Measurements from ENCODE around the gene CACNG5. TPM values are rescaled to one million over a fixed set of nuclear protein-coding genes. Genes with fewer than 3 reads are reported as not detected.

CACNG5 gene
- total RNA-seq, 2 experiments from 2014 or later = not detected

- H3K4me1 Mint-ChIP-seq = no peaks in the 10 kb centered on the region
- H3K27me3 Mint-ChIP-seq = peaks cover 10% of the 10 kb centered on the region
- H3K36me3 Mint-ChIP-seq = no peaks in the 10 kb centered on the region
- ATAC-seq (ENCODE audit: low read depth) (no peak), DNase-seq (no peak)
- H3K9me3 Mint-ChIP-seq = peaks cover 4% of the 10 kb centered on the region
- H3K4me3 Mint-ChIP-seq = no peak overlapping the region
- no peak overlapping the region for H3K27ac Mint-ChIP-seq
- POLR2A ChIA-PET = no interaction called here
Measured at GRCh38 chr17:66847704-66848103, 12.8 kb downstream of the CACNG5 start.

DNA sequence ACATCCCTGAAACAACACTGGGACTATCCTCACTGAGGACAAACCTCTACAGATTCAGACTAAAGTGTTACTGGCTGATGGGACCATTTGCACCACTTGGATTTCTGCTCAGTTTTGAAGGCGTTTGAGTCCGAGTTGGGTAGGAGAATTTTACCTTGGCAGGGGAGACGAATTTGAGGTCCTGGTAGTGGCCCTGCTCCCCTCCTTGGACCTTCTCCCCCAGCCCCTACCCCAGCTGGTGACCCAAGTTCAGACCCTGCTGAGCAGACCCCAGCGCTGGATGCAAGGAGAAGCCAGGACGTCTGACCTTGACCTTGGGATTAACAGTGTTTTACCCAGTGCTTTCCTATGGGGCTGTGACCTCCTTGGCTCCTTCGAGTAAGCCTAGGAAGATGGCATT is 13.6 kb downstream of the CACNG5 start:
- Mint-ChIP-seq H3K27ac (no peak overlapping the region), H3K36me3 (no peaks in the 10 kb centered on the region), H3K9me3 (peaks cover 4% of the 10 kb centered on the region), H3K4me1 (no peaks in the 10 kb centered on the region), H3K4me3 (no peak overlapping the region), H3K27me3 (peaks cover 7% of the 10 kb centered on the region)
- ATAC-seq (ENCODE audit: low read depth) (no peak), DNase-seq (no peak)
- POLR2A ChIA-PET = no interaction called here

DNA sequence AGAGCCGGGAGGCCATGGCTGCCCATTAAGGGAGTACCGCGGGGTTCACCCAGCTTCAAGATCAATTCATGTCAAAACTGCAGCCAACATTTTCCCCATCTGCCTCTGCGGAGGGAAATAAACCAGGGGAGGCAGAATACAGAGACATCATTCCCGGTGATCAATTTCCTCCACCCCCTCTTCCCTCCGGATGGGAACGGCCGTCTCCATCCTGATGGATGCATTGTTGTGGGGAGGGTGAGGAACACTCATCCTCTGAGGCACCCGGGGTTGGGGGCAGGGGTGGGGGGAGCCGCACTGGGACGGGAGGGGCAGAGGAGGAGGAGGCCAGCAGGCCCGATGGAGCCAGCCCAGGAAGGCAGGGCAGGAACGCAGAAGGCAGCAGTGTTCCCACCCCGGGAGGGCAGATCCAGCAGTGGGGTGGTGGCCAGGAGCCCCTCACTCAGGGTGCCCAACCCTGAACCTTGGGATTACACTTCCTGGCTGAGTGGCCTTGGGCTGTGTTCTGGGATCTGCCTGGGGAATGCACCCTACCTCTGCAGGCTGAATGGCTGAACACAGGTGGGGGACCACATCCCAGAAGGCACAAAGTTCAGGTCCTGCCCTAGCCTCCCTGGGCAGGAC is 14.2 kb downstream of the CACNG5 start:
- POLR2A ChIA-PET = no interaction called here
- DNase-seq = no peak
- H3K27me3 Mint-ChIP-seq = peaks cover 7% of the 10 kb centered on the region
- no peak overlapping the region for H3K4me3 Mint-ChIP-seq
- H3K27ac Mint-ChIP-seq = no peak overlapping the region
- ATAC-seq (ENCODE audit: low read depth) = no peak
- H3K9me3 Mint-ChIP-seq = peaks cover 4% of the 10 kb centered on the region
- no peaks in the 10 kb centered on the region for H3K36me3 Mint-ChIP-seq
- no peaks in the 10 kb centered on the region for H3K4me1 Mint-ChIP-seq

DNA sequence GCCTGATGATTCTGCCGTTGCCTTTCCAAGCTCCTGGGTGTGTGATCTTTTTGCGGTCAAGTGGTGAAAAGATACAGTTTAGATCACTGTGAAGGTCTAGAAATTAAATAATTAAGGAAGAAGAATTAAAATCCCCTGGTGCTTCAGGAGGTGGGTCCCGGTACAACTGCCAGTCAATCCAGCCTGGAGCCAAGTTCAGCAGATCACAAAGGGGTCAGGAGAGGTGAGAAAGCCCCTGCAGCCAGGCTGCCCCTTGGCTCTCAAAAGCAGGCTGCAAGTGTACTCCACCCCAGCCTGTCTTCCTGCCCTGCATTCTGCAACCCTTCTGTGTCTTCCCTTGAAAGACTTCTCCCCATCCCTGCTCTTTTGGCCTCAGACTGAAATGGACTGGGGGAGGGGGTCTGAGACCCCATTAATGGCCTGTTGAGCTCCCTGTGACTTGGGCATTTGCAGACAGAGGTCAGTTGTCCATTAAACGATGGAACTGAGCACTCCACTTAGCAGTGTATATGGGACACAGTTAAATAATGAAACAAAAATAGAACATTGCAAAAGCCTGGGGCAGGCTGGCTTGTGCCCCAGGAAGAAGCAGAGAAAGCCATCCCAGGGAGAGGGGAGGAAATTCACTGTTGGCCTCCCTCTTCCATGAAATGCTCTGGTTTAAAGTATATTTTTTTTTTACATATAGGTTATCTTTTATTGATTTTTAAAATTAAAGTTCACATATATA is 15.1 kb downstream of the CACNG5 start:
- POLR2A ChIA-PET = no interaction called here
- no peak overlapping the region for H3K27ac Mint-ChIP-seq
- peaks cover 7% of the 10 kb centered on the region for H3K27me3 Mint-ChIP-seq
- H3K4me1 Mint-ChIP-seq = no peaks in the 10 kb centered on the region
- DNase-seq (no peak), ATAC-seq (ENCODE audit: low read depth) (no peak)
- H3K4me3 Mint-ChIP-seq = no peak overlapping the region
- H3K36me3 Mint-ChIP-seq = no peaks in the 10 kb centered on the region
- H3K9me3 Mint-ChIP-seq = peaks cover 1% of the 10 kb centered on the region

- ATAC-seq (ENCODE audit: low read depth) = no peak
- POLR2A ChIA-PET = no interaction called here
- no peak for DNase-seq
- Mint-ChIP-seq H3K27me3 (peaks cover 7% of the 10 kb centered on the region), H3K4me3 (no peak overlapping the region), H3K9me3 (no peaks in the 10 kb centered on the region), H3K36me3 (no peaks in the 10 kb centered on the region), H3K4me1 (no peaks in the 10 kb centered on the region), H3K27ac (no peak overlapping the region)
Measured at GRCh38 chr17:66850692-66851091, 15.8 kb downstream of the CACNG5 start.

DNA sequence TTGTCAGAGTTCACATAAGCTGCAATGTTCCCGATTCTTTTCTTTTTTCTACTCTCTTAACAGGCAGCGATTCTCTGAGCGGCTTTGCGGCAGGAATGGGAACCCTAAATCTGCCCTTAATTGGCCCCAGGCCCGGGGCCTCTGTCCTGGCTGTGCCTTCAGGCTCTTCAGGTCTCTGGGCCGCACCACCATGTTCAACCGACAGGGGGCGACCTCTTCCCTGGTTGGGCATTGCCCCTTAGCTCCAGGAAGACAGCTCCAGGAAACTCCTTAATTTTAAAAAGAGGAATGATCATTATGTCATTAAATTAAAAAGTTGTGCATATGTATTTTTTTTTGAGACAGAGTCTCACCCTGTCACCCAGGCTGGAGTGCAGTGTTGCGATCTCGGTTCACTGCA is 20.3 kb downstream of the CACNG5 start:
- DNase-seq (no peak), ATAC-seq (ENCODE audit: low read depth) (no peak)
- Mint-ChIP-seq H3K27me3 (peaks cover 11% of the 10 kb centered on the region), H3K4me1 (no peaks in the 10 kb centered on the region), H3K4me3 (no peak overlapping the region), H3K27ac (no peak overlapping the region), H3K9me3 (no peaks in the 10 kb centered on the region), H3K36me3 (no peaks in the 10 kb centered on the region)
- POLR2A ChIA-PET = no interaction called here

DNA sequence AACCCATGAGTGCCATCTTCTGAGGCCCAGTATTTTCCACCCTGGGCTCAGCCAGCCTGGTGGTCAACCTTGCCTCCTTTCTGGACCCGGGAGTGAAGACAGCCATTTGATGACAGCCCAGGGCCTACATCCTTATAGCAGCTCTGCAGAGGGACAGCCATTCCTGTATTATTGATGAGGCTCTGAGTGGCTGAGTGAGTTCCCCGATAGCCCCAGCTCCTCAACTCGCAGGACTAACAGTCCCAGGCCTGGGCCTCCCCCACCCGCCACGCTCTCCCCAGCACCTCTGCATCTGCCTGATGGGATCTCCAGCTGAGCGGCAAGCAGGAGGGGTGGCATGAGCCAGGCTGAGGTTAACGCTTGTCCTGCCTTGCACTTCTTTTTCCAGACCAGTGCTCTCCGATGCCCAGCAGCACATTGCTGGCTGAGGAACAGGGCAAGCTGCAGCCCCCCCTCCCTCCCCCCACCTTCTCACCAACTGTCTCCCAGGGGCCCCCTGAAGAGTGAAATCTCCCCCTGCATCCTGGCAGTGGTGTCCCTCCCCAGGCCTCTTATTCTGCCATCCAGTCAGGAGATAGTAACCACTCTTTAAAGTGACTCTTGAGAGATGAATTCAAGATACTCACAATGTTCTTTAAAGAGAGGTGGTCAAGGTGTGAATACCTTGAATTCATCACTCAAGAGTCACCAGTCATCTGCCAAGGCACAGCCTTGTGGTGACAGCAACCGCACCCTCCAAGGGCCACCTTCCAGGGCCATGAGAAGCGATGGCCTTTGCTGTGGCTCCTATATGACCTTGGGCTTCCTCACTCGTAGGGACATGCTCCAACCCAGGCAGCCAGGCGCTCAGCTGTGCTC is 23.5 kb downstream of the CACNG5 start:
- no peak overlapping the region for H3K27ac Mint-ChIP-seq
- POLR2A ChIA-PET = no interaction called here
- no peaks in the 10 kb centered on the region for H3K9me3 Mint-ChIP-seq
- peaks cover 7% of the 10 kb centered on the region for H3K27me3 Mint-ChIP-seq
- H3K4me1 Mint-ChIP-seq = no peaks in the 10 kb centered on the region
- ATAC-seq (ENCODE audit: low read depth) (no peak), DNase-seq (no peak)
- no peaks in the 10 kb centered on the region for H3K36me3 Mint-ChIP-seq
- no peak overlapping the region for H3K4me3 Mint-ChIP-seq

DNA sequence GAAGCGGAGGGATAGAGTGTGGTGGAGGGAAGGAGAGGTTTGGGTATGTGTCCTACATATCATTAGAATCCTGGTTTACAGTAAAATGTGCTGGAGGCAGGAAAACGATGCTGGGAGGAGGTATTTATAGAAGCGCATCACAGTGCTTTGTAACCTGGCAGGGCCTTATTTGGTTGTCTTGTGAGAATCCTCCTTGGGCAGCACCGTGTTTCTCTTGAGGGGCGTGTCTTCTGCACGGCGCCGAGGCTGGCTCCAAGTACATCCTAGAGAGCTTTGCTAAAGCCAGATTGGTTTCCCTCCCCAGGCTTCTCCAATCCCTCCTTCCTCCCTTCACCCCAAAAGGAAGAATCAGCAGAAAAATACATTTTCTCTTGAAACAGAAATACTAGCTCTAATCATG is 24.4 kb downstream of the CACNG5 start:
- Mint-ChIP-seq H3K36me3 (no peaks in the 10 kb centered on the region), H3K9me3 (peaks cover 1% of the 10 kb centered on the region), H3K4me3 (no peak overlapping the region), H3K27me3 (peaks cover 11% of the 10 kb centered on the region), H3K27ac (no peak overlapping the region), H3K4me1 (no peaks in the 10 kb centered on the region)
- POLR2A ChIA-PET = no interaction called here
- no peak for DNase-seq
- ATAC-seq (ENCODE audit: low read depth) = no peak

DNA sequence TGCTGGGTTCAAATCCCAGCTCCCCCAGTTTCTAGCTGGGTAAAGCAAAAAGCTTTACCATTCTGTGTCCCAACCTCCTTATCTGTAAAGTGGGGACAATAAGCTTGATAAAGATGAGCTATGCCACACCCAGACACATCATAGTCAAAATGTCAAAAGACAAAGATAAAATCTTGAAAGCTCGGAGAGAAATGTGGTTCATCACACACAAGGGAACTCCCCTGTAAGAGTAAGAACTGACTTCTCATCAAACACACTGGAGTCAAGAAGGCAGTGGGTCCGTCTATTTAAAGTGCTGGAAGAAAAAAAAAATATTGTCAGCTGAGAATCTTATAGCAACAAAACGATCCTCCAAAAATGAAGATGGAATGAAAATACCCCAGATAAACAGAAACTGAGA is 25.3 kb downstream of the CACNG5 start:
- ATAC-seq (ENCODE audit: low read depth) = no peak
- Mint-ChIP-seq H3K27ac (no peak overlapping the region), H3K4me1 (no peaks in the 10 kb centered on the region), H3K9me3 (peaks cover 1% of the 10 kb centered on the region), H3K4me3 (no peak overlapping the region), H3K27me3 (peaks cover 11% of the 10 kb centered on the region), H3K36me3 (no peaks in the 10 kb centered on the region)
- POLR2A ChIA-PET = no interaction called here
- no peak for DNase-seq

GRCh38 chr17:66863820-66864219 is 28.9 kb downstream of the CACNG5 start:
- POLR2A ChIA-PET = no interaction called here
- DNase-seq (no peak), ATAC-seq (ENCODE audit: low read depth) (no peak)
- Mint-ChIP-seq H3K27ac (no peak overlapping the region), H3K27me3 (peaks cover 21% of the 10 kb centered on the region), H3K4me3 (no peak overlapping the region), H3K36me3 (no peaks in the 10 kb centered on the region), H3K9me3 (peaks cover 4% of the 10 kb centered on the region), H3K4me1 (no peaks in the 10 kb centered on the region)

- POLR2A ChIA-PET = no interaction called here
- Mint-ChIP-seq H3K4me1 (no peaks in the 10 kb centered on the region), H3K27ac (no peak overlapping the region), H3K27me3 (peaks cover 17% of the 10 kb centered on the region), H3K36me3 (no peaks in the 10 kb centered on the region), H3K4me3 (no peak overlapping the region), H3K9me3 (peaks cover 4% of the 10 kb centered on the region)
- DNase-seq = no peak
- no peak for ATAC-seq (ENCODE audit: low read depth)
Measured at GRCh38 chr17:66865151-66865550, 30.2 kb downstream of the CACNG5 start.

- no peaks in the 10 kb centered on the region for H3K36me3 Mint-ChIP-seq
Measured at GRCh38 chr17:66873962-66874361, 39.0 kb downstream of the CACNG5 start.

DNA sequence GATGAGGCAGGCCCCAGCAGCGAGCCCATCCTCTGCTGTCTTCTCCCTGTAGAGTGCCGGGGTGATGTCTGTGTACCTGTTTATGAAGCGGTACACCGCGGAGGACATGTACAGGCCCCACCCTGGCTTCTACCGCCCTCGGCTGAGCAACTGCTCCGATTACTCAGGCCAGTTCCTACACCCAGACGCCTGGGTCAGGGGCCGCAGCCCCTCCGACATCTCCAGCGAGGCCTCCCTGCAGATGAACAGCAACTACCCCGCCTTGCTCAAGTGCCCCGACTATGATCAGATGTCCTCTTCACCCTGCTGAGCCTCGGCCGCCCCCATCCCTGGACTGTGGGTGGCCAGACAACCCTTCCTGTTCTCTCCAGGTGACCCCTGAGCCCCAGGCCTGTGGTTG is 50.0 kb downstream of the CACNG5 start:
- POLR2A ChIA-PET = no interaction called here
- H3K4me3 Mint-ChIP-seq = no peak overlapping the region
- no peak overlapping the region for H3K27ac Mint-ChIP-seq
- H3K4me1 Mint-ChIP-seq = no peaks in the 10 kb centered on the region
- peaks cover 9% of the 10 kb centered on the region for H3K9me3 Mint-ChIP-seq
- peaks cover 4% of the 10 kb centered on the region for H3K27me3 Mint-ChIP-seq
- H3K36me3 Mint-ChIP-seq = no peaks in the 10 kb centered on the region
- no peak for DNase-seq
- no peak for ATAC-seq (ENCODE audit: low read depth)

More at GRCh38 chr17:66873962-66874361, 39.0 kb downstream of the CACNG5 start:
- DNase-seq (no peak), ATAC-seq (ENCODE audit: low read depth) (no peak)
- H3K27me3 Mint-ChIP-seq = peaks cover 11% of the 10 kb centered on the region
- H3K4me3 Mint-ChIP-seq = no peak overlapping the region
- H3K9me3 Mint-ChIP-seq = peaks cover 1% of the 10 kb centered on the region
- no peaks in the 10 kb centered on the region for H3K4me1 Mint-ChIP-seq
- POLR2A ChIA-PET = no interaction called here
- no peak overlapping the region for H3K27ac Mint-ChIP-seq

DNA sequence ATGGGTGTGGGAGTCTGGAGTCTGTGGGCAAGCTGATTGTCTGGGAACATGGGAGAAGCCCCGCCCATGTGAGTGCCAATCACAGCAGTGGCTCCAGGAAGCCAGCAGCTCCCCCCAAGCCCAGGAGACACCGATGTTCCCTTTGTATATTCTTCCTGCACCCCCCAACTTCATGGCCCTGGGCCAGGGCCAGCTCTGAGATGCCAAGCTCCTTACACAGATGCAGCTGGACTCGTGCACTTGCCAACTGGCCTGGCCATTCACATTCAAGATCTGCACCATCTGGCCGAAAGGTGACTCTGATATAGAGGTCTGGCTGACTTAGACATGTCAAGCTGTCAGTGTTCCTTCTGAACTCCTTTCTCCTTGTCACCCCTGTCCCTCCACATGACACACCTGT is 50.5 kb downstream of the CACNG5 start:
- DNase-seq (no peak), ATAC-seq (ENCODE audit: low read depth) (no peak)
- Mint-ChIP-seq H3K4me1 (no peaks in the 10 kb centered on the region), H3K4me3 (no peak overlapping the region), H3K27me3 (peaks cover 4% of the 10 kb centered on the region), H3K9me3 (peaks cover 9% of the 10 kb centered on the region), H3K27ac (no peak overlapping the region), H3K36me3 (no peaks in the 10 kb centered on the region)
- POLR2A ChIA-PET = no interaction called here
